ENCODE results near the gene BACH1.

Gene BACH1

DNA sequence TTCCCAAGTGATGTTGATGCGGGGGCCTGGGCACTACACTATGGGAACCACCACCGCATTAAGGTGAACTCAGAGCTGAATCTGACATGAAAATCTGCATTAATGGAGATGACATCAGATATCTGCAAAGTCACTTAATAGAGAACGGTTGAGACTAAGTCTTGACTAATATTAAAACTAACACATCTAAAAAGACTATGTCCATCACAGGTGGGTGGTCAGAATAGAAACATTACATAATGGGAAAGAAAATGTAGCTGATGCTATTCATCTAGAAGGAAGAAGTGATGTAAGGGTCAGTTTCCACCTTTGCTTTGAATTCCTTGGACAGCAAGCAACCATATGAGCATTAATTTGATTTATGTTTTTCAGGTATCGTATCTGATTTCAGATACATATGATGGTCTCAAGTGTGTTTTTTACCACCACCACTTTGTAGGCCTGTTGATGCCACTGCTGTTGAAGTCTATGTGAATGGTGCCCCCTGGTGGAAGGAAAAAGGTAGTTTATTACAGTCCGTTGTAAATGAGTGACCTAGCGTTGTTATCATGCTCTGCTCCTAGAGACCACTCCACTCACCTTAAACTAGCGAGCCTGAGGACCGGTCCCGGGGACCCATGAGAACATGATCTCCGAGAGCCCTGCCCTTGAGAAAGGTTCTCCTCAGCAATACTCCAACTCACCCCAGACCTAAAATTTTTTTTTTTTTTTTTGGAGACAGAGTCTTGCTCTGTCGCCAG, 73.5 kb downstream of the BACH1 start:
- Histone ChIP-seq H3K27ac (ENCODE audit: low read depth, low read length) (no peak overlapping the region), H3K4me1 (ENCODE audit: insufficient read depth, low read length) (no peaks in the 10 kb centered on the region), H3K9me3 (ENCODE audit: low read length) (no peaks in the 10 kb centered on the region), H3K36me3 (ENCODE audit: insufficient read depth, low read length) (no peaks in the 10 kb centered on the region), H3K4me3 (ENCODE audit: low read depth in 1 of 2, low read length in 2 of 2) (no peak overlapping the region), H3K27me3 (ENCODE audit: control insufficient read depth in 1 of 2, insufficient read depth in 2 of 2, low read length in 2 of 2) (no peaks in the 10 kb centered on the region), H3K9ac (ENCODE audit: low read length) (no peak overlapping the region)

DNA sequence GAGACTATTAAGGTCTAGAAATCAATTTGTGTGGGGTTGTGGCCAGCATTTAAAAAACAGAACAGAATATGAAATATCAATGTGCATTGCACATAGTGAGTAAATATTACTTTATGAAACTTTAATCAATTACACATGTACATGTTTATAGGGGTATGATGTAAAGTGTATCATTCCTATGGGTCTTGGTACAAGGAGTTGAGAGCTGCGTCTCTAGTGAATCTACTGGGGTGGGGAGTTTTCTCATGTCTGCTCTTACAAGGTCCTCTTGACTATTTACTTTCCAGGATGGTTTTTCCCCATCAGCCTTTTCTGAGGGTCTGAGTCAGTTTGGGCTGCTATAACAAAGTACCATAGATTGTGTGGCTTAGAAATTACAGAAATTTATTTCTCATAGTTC, 75.8 kb downstream of the BACH1 start:
- Histone ChIP-seq H3K4me3 (ENCODE audit: low read depth in 1 of 2, low read length in 2 of 2) (no peak overlapping the region), H3K27me3 (ENCODE audit: control insufficient read depth in 1 of 2, insufficient read depth in 2 of 2, low read length in 2 of 2) (no peaks in the 10 kb centered on the region), H3K4me1 (ENCODE audit: insufficient read depth, low read length) (no peaks in the 10 kb centered on the region), H3K36me3 (ENCODE audit: insufficient read depth, low read length) (no peaks in the 10 kb centered on the region), H3K9ac (ENCODE audit: low read length) (no peak overlapping the region), H3K9me3 (ENCODE audit: low read length) (peaks cover 2% of the 10 kb centered on the region), H3K27ac (ENCODE audit: low read depth, low read length) (no peak overlapping the region)

DNA sequence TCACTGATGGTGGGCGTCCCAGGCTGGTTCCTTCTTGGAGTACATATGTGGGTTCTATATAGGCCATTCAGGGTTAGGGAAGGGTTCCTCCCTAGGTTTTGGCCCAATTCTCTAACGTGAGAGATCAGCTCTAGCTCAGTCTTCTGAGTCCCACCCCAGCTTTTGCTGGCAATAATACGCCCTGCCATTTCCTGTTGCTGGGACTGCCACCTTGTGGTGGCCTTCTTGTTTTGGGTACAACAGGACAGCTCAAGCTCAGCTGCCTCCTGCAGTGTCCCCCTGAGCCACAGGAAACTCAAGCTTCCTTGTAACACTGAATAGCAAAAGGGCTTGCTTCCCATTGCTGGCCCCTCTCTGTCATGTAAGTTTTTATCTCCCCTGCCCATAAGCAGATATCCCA, 77.8 kb downstream of the BACH1 start:
- Histone ChIP-seq H3K9ac (ENCODE audit: low read length) (no peak overlapping the region), H3K9me3 (ENCODE audit: low read length) (peaks cover 4% of the 10 kb centered on the region), H3K27me3 (ENCODE audit: control insufficient read depth in 1 of 2, insufficient read depth in 2 of 2, low read length in 2 of 2) (no peaks in the 10 kb centered on the region), H3K36me3 (ENCODE audit: insufficient read depth, low read length) (no peaks in the 10 kb centered on the region), H3K27ac (ENCODE audit: low read depth, low read length) (no peak overlapping the region), H3K4me1 (ENCODE audit: insufficient read depth, low read length) (no peaks in the 10 kb centered on the region), H3K4me3 (ENCODE audit: low read depth in 1 of 2, low read length in 2 of 2) (no peak overlapping the region)

DNA sequence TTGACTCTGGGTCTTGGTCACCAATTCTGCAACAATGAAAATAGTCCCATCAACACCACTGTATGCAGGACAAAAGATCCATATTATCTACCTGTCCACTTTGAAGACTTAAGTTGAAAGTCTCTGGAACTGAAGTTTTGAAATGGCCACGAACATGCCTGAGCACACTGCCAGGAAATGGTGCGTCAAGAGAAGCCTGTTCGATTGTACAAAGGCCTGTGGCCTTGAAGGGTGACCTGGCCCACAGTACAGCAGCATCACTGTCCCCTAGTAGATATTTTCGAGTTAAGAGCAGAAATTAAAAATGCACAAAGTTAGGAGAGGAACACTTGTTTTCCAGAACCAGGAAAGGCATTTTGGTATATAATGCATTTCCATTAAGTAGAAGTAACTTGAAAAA, 78.5 kb downstream of the BACH1 start:
- no peaks in the 10 kb centered on the region for H3K36me3 ChIP-seq (ENCODE audit: insufficient read depth, low read length)
- no peak overlapping the region for H3K4me3 ChIP-seq (ENCODE audit: low read depth in 1 of 2, low read length in 2 of 2)
- H3K9me3 ChIP-seq (ENCODE audit: low read length), result peaks cover 4% of the 10 kb centered on the region
- no peaks in the 10 kb centered on the region for H3K27me3 ChIP-seq (ENCODE audit: control insufficient read depth in 1 of 2, insufficient read depth in 2 of 2, low read length in 2 of 2)
- no peaks in the 10 kb centered on the region for H3K4me1 ChIP-seq (ENCODE audit: insufficient read depth, low read length)
- no peak overlapping the region for H3K27ac ChIP-seq (ENCODE audit: low read depth, low read length)
- H3K9ac ChIP-seq (ENCODE audit: low read length), result no peak overlapping the region

DNA sequence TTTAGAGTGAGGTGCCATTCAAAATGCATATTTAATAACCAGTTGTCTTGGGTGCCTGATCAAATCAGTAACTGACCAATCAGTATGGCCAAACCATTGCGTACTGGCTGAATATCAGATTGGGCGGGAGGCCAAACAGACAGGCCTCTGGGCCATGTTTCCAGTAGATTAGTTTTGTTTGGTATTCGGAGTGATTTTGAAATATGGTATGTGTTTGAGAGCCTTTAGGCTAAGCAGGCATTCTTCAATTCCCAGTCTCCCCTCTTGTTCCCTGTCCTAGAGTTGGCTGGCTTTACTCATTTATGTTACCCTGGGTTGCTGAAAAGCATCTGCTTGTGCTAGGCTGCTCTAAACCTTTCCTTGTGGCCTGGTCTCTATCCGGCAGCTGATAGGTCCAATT, 80.1 kb downstream of the BACH1 start:
- no peaks in the 10 kb centered on the region for H3K27me3 ChIP-seq (ENCODE audit: control insufficient read depth in 1 of 2, insufficient read depth in 2 of 2, low read length in 2 of 2)
- H3K4me3 ChIP-seq (ENCODE audit: low read depth in 1 of 2, low read length in 2 of 2), result no peak overlapping the region
- H3K36me3 ChIP-seq (ENCODE audit: insufficient read depth, low read length), result no peaks in the 10 kb centered on the region
- H3K4me1 ChIP-seq (ENCODE audit: insufficient read depth, low read length), result no peaks in the 10 kb centered on the region
- no peak overlapping the region for H3K27ac ChIP-seq (ENCODE audit: low read depth, low read length)
- H3K9ac ChIP-seq (ENCODE audit: low read length), result no peak overlapping the region
- peaks cover 4% of the 10 kb centered on the region for H3K9me3 ChIP-seq (ENCODE audit: low read length)

DNA sequence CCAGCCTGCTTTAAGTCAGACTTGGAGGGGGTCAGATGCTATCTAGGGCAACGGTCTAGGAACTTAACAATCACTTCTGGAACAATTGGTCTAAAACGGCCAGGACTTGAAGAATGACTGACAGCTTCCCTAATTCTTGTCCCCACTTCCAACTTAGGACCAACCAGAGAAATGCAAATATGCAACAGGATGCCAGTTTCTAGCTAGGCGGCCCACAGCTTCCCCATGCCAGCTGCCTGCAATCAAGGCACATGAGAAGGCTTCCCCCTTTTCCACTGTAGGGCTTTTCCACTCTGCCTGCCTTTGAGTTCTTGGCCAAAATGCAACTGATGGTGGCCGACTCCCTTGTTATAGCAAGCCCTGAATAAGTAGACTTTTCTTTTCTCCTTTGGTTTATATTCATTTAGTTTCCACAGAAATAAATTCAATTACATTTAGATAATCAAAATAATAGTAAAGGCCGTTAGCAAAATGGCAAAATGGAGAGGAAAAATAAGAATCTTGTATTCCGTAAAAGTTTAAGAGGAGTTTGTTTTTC, 80.9 kb downstream of the BACH1 start:
- Histone ChIP-seq H3K27ac (ENCODE audit: low read depth, low read length) (no peak overlapping the region), H3K36me3 (ENCODE audit: insufficient read depth, low read length) (no peaks in the 10 kb centered on the region), H3K4me3 (ENCODE audit: low read depth in 1 of 2, low read length in 2 of 2) (no peak overlapping the region), H3K9me3 (ENCODE audit: low read length) (peaks cover 4% of the 10 kb centered on the region), H3K27me3 (ENCODE audit: control insufficient read depth in 1 of 2, insufficient read depth in 2 of 2, low read length in 2 of 2) (no peaks in the 10 kb centered on the region), H3K4me1 (ENCODE audit: insufficient read depth, low read length) (no peaks in the 10 kb centered on the region), H3K9ac (ENCODE audit: low read length) (no peak overlapping the region)

DNA sequence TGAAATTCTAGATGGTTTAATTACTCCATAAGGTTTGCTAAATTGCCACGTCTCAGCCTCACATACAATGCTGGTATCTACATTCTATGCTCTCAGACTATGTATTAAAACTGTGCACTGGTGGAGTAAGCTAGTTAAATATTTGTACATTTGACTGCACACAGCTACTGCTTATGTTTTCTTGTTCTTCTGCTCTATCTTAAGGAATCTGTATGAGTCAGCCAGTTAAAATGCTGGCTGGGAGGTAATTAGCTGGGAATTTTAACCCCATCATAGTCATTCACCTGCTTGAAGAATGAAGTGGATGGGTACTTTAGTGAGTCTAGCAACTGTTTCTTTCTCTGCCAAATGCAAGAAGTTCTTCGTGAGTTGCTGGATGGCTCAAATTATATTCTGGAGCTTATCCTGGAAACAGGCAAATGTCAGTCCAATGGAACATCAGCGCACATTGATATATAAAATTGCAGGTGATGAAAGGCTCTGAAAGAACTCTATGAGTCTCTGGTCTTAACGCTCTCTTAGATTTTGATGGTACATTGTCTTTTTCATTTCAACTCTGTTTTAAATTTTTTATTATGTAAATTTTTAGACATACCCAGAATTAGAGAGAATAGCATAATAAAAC, 83.4 kb downstream of the BACH1 start:
- no peaks in the 10 kb centered on the region for H3K36me3 ChIP-seq (ENCODE audit: insufficient read depth, low read length)
- no peaks in the 10 kb centered on the region for H3K27me3 ChIP-seq (ENCODE audit: control insufficient read depth in 1 of 2, insufficient read depth in 2 of 2, low read length in 2 of 2)
- H3K27ac ChIP-seq (ENCODE audit: low read depth, low read length), result no peak overlapping the region
- no peak overlapping the region for H3K4me3 ChIP-seq (ENCODE audit: low read depth in 1 of 2, low read length in 2 of 2)
- no peaks in the 10 kb centered on the region for H3K4me1 ChIP-seq (ENCODE audit: insufficient read depth, low read length)
- H3K9ac ChIP-seq (ENCODE audit: low read length), result no peak overlapping the region
- peaks cover 4% of the 10 kb centered on the region for H3K9me3 ChIP-seq (ENCODE audit: low read length)

DNA sequence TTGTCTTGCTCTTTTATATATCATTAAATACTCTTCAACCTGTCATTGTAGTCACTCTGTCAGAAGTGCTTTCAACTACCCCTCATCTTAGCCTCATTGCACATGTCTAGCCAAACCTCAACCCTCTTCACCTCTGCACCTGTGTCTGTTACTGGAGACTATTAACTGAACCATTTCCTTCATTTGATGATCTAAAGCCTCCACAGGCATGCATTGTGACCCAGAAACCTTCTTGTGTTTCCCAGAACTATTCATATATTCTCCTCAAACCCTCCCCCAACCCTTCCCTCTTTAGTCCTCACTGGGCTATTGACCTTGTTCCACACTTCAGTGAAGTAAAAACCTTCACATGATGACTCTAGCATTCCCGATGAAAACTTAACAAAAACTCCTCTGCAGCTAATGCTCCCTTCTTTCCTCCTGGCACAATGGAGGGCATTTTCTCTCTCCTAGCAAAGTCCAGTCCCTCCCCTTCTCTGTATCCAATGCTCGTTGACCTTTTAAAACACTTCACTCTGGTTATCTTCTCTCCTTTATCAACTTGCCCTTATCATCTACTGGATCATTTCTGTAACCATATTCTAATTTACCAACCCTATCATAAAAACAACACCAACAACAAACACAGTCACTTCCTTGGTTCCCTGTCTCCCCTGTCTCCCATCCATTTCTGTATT, 86.1 kb downstream of the BACH1 start:
- Histone ChIP-seq H3K9ac (ENCODE audit: low read length) (no peak overlapping the region), H3K27ac (ENCODE audit: low read depth, low read length) (no peak overlapping the region), H3K4me3 (ENCODE audit: low read depth in 1 of 2, low read length in 2 of 2) (no peak overlapping the region), H3K36me3 (ENCODE audit: insufficient read depth, low read length) (no peaks in the 10 kb centered on the region), H3K9me3 (ENCODE audit: low read length) (no peaks in the 10 kb centered on the region), H3K27me3 (ENCODE audit: control insufficient read depth in 1 of 2, insufficient read depth in 2 of 2, low read length in 2 of 2) (no peaks in the 10 kb centered on the region), H3K4me1 (ENCODE audit: insufficient read depth, low read length) (no peaks in the 10 kb centered on the region)

DNA sequence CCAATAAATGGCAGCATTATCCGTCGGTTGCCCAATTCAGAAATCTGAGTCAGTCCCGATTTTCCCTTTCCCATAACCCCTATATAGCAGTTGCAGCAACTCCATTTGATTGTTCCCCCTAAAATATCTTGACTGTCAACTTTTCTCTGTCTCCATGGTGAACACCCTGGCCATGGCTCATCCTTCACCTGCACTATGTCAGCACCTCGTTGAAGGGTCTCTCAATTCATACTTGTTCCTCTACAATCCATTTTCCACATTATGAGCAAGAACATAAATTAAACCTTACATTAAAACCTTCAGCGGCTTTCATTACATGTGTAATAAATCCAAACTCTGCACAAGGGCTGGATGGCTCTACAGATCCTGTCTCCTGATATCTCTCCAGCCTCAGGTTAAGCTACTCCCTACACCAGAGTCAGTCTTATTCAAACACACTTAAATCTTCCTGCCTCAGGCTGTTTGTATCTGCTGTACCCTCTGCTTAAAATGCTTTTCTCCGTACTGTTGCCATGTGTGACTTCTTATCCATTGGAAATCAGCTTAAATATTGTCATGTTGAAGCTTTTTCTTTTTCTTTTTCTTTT, 87.3 kb downstream of the BACH1 start:
- Histone ChIP-seq H3K4me1 (ENCODE audit: insufficient read depth, low read length) (no peaks in the 10 kb centered on the region), H3K27ac (ENCODE audit: low read depth, low read length) (no peak overlapping the region), H3K9me3 (ENCODE audit: low read length) (no peaks in the 10 kb centered on the region), H3K27me3 (ENCODE audit: control insufficient read depth in 1 of 2, insufficient read depth in 2 of 2, low read length in 2 of 2) (no peaks in the 10 kb centered on the region), H3K36me3 (ENCODE audit: insufficient read depth, low read length) (no peaks in the 10 kb centered on the region), H3K4me3 (ENCODE audit: low read depth in 1 of 2, low read length in 2 of 2) (no peak overlapping the region), H3K9ac (ENCODE audit: low read length) (no peak overlapping the region)

DNA sequence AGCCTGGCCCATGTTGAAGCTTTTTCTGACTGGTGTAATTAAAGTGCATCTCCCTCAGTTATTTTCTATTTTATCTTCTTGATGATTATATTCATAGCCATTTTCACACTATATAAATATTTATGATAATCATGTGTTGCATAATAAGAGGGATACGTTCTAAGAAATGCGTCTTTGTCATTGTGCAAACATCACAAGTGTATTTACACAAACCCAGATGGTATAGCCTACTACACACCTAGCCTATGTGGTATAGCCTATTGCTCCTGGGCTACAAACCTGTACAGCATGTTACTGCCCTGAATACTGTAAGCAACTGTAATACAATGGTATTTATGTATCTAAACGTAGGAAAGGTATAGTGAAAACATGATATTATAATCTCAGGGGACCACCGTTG, 88.1 kb downstream of the BACH1 start:
- H3K4me3 ChIP-seq (ENCODE audit: low read depth in 1 of 2, low read length in 2 of 2), result no peak overlapping the region
- no peaks in the 10 kb centered on the region for H3K27me3 ChIP-seq (ENCODE audit: control insufficient read depth in 1 of 2, insufficient read depth in 2 of 2, low read length in 2 of 2)
- no peaks in the 10 kb centered on the region for H3K4me1 ChIP-seq (ENCODE audit: insufficient read depth, low read length)
- H3K9me3 ChIP-seq (ENCODE audit: low read length), result no peaks in the 10 kb centered on the region
- H3K27ac ChIP-seq (ENCODE audit: low read depth, low read length), result no peak overlapping the region
- no peaks in the 10 kb centered on the region for H3K36me3 ChIP-seq (ENCODE audit: insufficient read depth, low read length)
- H3K9ac ChIP-seq (ENCODE audit: low read length), result no peak overlapping the region

DNA sequence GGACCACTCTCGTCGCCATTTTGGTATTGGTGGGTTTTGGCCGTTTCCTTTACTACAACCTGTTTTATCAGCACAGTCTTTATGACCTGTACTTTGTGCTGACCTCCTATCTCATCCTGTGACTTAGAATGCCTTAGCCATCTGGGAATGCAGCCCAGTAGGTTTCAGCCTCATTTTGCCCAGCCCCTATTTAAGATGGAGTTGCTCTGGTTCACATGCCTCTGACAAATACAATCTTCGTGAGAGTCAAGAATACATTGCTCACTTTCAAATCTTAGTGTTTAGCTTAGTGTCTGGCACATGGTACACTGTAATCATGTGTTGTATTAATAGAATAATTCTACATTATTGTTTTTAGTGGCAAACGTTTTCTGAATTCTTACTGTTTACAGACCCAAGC, 88.9 kb downstream of the BACH1 start:
- no peak overlapping the region for H3K4me3 ChIP-seq (ENCODE audit: low read depth in 1 of 2, low read length in 2 of 2)
- no peak overlapping the region for H3K9ac ChIP-seq (ENCODE audit: low read length)
- H3K27me3 ChIP-seq (ENCODE audit: control insufficient read depth in 1 of 2, insufficient read depth in 2 of 2, low read length in 2 of 2), result no peaks in the 10 kb centered on the region
- no peaks in the 10 kb centered on the region for H3K36me3 ChIP-seq (ENCODE audit: insufficient read depth, low read length)
- no peak overlapping the region for H3K27ac ChIP-seq (ENCODE audit: low read depth, low read length)
- H3K4me1 ChIP-seq (ENCODE audit: insufficient read depth, low read length), result no peaks in the 10 kb centered on the region
- no peaks in the 10 kb centered on the region for H3K9me3 ChIP-seq (ENCODE audit: low read length)

Data from muscle layer of colon (tissue), 2 donors.